GM12872 (cell line): Measurements from ENCODE around the gene ZBTB8OS.

Experiments
- CTCF ChIP-seq: IDR thresholded peaks from 3 replicates; pipeline ENCODE4 v1.5.1; 2011; ENCODE audit warnings: low read depth, mild to moderate bottlenecking, low read length, moderate library complexity; ENCODE audit not compliant: insufficient read depth

Gene ZBTB8OS

GRCh38 chr1:32650248-32650751 is at the start of gene ZBTB8OS:
ZBTB8OS (minus strand) TSS chr1:32650550; CDS start chr1:32650529, 21 bp downstream.
- no peak for TF ChIP-seq CTCF

GRCh38 chr1:32696041-32696440 is 45.7 kb upstream of the ZBTB8OS start:
- no peak for TF ChIP-seq CTCF

DNA sequence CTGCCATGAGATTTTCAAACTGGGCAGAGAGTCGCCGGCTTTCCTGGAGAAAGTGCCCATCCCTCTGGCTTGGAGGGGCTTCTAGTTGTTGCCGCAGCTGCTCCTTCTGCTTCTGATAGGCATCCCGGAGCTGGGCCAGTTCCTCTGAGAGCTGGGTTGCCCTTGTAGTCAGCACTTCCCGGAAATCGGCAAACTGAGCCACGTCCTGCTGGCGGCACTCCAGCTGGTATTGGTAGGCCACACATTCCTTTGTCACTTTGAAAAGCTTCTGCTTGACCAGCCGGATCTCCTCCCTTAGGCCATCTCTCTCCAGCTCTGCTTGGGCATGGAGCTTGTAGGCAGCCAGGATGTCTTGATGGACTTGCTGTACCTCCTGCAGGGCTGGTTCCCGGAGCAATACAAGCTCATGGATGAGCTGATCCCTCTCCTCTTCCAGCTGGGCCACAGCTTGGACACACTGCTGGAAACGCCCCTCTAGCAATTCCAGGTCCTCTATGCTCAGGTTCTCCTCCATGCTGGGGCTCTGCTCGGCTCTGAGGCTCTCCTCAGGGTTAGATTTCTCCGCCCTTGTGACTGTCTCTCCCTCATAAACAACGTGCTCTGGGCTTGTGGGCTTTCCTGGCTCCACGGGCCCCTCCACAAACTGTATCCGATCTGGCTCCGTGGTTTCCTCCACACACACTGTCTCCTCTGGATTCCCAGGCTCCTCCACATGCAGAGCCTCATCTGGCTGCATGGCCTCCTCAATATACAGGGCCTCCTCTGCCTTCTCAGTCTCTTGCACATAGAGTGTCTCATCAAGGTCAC is 45.0 kb upstream of the ZBTB8OS start:
- no peak for TF ChIP-seq CTCF

DNA sequence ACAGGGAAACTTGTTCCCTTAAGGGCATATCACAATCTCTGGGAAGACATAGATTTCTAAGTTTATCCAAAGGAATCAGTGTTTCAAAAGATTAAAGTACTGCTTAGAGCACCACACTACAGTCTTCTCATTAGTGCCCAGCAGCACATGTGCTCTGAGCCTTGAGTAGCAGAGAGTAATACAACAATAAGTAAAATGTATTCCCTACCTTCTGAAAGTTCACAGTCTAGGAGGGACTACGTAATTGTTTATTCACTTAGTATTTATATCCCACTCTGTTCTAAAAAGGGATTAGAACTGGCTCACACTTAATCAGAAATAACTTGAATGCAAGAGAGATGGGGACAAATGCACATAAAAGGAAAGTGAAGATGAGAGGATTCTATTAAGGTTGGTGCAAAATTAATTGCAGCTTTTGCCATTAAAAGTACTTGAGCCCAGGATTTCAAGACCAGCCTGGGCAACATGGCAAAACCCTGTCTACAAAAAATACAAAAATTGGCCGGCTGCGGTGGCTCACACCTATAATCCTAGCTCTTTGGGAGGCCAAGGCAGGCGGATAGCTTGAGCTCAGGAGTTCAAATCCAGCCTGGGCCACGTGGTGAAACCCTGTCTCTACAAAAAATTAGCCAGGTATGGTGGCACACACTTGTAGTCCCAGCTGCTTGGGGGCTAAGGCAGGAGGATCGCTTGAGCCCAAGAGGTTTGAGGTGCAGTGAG is 43.3 kb upstream of the ZBTB8OS start:
- no peak for TF ChIP-seq CTCF

DNA sequence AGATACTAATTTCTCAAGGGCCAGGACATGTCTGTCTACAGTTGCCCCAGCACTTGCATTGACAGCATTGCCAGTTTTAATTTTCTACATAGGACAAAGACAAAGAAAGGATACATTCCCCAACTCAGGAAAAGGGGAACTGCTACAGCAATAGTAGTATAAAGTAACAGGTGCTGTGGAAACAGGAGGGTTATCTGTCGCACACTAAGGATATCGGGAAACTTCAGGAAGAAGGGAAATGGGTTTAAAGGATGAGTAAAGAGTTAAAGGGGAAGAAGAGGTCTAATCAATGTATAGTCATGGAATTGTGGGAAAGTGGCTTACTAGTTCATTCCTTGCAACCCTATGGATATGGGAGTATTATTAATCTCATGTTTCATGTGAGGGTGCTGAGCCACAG is 36.0 kb upstream of the ZBTB8OS start:
- no peak for TF ChIP-seq CTCF

- TF ChIP-seq CTCF, result no peak
Measured at GRCh38 chr1:32685498-32685897, 35.1 kb upstream of the ZBTB8OS start.

DNA sequence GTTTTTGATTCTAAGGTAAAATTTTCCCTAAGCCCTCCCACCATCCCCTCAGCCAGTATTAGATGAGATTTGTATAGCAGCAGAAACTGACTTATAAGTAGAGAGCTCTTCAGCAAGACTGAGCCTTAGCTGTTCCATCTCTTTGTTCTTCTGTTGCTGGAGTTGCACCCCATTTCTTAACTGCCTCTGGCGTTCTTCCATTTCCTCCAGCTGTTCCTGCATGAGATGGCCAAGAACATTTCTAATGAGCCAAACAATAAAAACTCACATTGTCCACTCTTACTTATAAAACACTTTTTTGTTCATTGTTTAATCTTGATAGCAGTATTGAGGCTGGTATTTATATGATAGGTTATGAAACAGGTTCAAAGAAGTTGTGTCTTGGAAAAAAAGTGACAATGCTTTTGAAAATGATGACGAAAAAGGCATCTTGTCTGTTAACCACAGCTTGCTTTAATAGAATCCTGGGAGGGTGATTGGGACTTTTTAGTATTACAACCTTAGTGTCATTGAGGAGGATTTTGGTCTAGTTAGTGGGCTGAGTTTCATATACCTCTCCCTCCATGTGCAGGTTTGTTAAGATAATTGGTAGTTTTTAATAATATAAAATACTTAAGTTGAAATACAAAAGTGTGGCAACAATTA is 33.9 kb upstream of the ZBTB8OS start:
- no peak for TF ChIP-seq CTCF
